Activated CD8-positive, alpha-beta memory T cell treated with anti-CD3 and anti-CD28 coated beads, Interleukin-2, amount 50 U/mL, for 24 hours (primary cell): ENCODE results near the gene SLC16A3.

Source experiments
- DNase-seq: peaks from one replicate; pipeline ENCODE4 v3.0.0-alpha.2; 2020; ENCODE audit errors: extremely low read depth

SLC16A3 gene

GRCh38 chr17:82269138-82269881 lies 40.5 kb downstream of the SLC16A3 start:
- DNase-seq = no peak

GRCh38 chr17:82269882-82270500 lies 41.1 kb downstream of the SLC16A3 start:
- no peak for DNase-seq

- DNase-seq = no peak
These were observed 41.8 kb downstream of the SLC16A3 start for GRCh38 chr17:82270651-82271050.

DNA sequence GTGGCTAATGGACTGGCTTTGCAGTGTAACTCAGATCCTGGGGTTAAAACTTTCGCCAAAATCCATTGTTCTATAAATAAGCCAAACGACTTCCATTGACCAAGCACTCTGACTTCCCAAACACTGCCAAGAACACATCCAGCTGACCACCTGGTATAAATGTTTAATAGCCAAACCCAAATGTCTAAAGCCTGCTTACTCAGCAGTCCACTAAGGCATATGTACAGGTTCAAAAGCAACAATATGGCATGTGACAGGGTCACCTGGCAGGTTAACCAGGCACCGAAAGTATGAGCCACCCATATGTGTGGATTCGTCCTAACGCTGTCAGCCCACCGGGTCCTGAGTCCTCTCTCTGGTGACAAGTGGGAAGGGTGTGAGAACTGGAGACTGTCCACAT lies 42.6 kb downstream of the SLC16A3 start:
- DNase-seq = no peak

DNA sequence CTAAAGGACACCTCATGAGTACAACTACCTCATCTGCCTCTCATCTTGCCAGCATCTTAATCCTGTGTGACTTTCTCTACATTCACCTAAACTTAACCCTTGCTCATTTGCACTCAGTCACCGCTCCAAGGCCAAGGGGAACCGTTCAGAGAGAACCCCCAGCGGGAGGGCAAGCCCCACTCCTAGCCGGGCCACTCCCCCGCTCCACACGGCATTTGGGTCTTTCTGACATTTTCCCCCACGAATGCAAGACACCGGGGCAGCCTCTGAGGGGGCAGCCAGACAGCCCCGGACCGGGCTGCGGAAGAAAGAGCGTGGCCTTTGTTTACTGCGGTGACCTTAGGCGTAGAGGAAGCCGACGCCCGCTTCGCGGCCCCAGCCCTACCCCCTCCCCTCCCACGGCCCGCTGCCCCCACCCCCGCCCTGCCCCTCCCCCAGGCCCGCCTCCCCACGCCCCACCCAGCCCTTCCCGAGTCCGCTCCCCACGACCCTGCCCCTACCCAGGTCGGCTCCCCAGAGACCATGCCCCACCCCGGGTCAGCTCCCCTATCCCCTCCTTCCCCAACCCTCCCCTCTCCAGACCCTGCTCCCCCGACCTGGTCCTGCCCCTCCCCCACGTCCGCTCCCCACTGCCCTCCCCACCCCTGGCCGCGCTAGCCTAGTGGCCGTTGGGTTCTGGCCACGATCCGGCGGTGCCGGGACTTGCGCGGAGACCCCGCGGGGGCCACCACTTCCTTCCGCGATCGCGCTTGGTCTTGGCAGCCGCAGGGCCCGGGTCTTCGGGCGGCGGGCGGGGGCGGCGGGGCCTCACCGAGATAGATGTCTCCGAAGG lies 43.9 kb downstream of the SLC16A3 start:
- DNase-seq = no peak

GRCh38 chr17:82273327-82274133 lies 44.7 kb downstream of the SLC16A3 start, which contains the start of gene CSNK1D:
Gene CSNK1D, minus strand, starts transcription at chr17:82273700. Its CDS starts 319 bp downstream, at chr17:82273381.
- peak; percentile 75 for DNase-seq

GRCh38 chr17:82274134-82275020 lies 45.5 kb downstream of the SLC16A3 start:
- no peak for DNase-seq

GRCh38 chr17:82275326-82275725 lies 46.5 kb downstream of the SLC16A3 start:
- no peak for DNase-seq

DNA sequence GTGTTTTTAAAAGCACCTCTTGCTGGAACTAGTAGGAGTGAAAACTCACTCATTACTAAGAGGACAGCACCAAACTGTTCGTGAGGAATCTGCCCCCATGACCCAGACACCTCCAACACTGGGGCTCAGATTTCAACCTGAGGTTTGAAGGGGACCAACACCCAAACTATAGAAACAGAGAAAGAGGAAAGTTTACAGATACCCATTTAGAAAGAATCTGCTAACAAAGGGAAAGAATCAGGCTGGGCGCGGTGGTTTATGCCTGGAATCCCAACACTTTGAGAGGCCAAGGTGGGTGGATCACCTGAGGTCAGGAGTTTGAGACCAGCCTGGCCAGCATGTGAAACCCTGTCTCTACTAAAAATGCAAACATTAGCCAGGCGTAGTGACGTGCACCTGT lies 48.1 kb downstream of the SLC16A3 start:
- DNase-seq = no peak

GRCh38 chr17:82277851-82278250 lies 49.0 kb downstream of the SLC16A3 start:
- DNase-seq = no peak

DNA sequence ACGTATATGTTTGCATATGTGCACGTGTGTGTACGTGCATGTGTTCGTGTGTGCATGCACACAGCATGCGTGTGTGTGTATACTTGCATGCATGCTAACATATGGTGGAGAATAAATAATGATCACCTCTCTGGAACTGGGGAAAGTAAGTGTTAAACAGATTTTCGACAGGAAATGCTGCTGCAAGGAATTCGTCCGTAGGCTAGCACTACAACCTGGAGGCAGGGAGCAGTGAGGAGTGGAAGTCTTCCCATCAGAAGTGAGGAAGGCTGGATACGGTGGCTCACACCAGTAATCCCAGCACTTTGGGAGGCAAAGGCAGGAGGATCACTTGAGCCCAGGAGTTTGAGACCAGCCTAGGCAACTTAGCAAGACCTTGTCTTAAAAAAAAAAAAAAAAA lies 49.5 kb downstream of the SLC16A3 start:
- DNase-seq = no peak

DNA sequence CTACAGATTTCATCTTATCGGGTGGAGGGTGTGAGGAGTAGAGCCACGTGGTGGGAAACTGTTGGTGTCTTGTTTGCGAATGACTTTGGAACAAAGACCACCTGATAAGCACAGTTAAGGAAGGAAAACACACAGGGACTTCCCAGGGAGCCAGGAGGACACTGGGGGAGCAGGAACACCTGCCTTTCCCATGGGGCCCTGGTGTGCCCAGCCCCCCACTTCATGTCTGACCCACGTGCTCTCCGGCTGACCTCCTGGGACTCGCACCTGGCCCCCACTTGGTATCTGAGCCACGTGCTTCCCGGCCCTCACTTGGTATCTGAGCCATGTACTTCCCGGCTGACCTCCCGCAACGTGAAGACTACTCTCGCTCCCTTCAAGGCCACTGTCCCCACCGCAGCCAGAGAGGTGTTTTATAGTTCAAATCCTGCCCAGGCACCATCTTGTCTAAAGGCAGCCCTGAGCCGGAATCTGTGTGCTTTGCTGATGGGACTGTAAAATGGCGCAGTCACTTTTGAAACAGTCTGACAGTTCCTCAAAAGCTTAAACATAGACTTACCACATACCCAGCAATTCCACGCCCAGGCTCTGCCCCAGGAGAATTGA lies 50.0 kb downstream of the SLC16A3 start:
- DNase-seq = no peak

DNA sequence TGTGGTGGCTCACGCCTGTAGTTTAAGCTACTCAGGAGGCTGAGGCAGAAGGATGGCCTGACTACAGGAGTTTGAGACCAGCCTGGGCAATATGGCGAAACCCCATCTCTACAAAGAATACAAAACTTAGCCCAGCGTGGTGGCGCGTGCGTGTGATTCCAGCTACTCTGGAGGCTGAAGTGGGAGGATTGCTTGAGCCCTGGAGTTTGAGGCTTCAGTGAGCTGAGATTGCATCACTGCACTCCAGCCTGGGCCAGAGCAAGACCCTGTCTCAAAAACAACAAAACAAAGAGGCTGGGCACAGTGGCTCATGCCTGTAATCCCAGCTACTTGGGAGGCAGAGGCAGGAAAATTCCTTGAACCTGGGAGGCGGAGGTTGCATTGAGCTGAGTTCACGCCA lies 51.7 kb downstream of the SLC16A3 start:
- no peak for DNase-seq

DNA sequence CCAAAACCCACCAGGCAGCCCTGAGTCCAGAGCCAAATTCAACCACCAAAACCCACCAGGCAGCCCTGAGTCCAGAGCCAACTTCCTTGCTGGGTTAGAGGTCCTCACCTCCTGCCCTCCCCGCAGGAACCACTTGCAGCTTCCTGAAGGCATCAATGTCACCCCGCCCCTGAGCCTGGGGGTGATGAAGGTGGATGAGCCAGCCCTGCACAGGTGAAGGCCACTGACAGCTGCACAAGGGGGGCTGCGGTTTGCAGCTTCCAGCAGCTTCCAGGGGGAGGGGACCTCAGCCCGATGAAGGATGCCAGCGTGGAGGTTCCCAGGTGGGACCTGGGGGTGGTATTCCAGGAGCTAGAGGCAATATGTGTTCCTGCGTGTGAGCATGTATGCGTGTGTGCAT lies 52.2 kb downstream of the SLC16A3 start:
- DNase-seq = no peak

DNA sequence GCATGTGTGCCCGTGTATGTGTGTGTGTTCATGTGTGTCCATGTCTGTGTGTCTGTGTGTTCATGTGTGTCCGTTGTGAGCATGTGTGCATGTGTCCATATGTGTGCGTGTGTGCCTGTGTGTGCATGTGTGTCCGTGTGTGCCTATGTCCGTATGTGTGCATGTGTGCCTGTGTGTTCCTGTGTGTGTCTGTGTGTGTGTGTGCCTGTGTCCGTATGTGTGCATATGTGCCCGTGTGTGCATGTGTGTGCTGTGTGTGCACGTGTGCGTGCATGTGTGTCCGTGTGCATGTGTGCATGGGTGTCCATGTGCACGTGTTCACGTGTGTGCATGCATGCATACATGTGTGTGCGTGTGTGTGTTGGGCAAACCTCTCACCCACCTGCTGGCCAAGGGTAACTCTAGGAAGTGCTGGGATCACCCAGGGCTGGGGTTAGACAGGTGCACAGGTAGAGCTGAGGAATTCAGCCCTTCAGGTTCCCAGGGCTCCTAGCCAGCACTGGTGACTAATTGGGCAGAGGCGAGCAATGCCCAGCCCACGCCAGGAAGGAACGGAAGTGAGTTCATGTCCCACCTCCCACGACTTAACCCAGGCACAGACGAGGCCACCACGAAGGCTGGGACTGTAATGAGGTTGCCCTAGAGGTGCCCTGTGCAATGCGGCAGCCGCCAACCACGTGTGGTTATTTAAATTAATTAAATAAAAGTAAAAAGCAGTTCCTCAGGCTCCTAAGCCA lies 52.8 kb downstream of the SLC16A3 start:
- DNase-seq = no peak

DNA sequence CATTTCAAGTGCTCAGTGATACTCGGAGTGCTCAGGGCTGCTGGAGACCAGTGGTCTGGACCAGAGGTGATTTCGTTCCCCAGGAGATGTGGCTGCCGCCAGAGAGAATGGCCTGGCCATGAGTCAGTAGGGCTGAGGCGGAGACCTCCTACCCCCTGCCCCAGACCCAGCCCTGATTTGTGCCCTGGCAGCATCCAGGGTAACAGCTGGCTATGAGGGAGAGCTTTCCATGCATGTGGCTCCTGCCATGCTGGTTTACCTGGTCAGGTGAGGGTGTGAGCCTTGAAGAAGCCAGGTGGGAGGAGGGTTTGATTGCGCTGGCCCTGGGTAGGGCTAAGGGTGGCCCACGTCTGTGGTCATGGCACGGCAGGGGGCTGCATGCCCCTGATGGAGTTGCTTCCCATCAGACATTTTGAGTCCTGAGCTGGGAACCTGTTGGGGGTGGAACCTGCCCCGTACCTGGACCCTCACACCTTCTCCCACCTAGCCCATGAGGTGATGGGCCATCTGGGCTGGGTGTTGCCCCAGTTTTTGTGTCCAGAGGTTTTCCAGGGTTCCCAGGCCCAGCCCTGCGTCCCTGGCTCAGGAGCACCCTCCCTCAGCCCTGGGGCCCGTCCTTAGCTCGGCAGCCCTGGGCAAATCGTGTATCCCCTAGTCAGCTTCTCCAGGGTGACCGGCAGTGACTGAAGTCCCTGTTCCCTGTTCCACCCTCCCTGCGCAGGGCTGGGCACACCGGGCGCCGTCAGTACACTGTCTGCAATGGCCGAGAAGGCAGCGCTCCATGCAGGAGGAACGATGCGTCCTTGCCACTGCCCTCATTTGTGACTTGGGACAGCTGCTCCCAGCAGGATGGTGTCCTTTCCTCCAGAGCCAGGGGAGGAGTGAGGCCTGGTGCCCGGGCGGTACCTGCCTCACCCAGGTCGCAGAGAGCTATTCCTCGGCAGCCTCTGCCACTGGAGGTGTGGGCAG lies 53.7 kb downstream of the SLC16A3 start:
- no peak for DNase-seq

DNA sequence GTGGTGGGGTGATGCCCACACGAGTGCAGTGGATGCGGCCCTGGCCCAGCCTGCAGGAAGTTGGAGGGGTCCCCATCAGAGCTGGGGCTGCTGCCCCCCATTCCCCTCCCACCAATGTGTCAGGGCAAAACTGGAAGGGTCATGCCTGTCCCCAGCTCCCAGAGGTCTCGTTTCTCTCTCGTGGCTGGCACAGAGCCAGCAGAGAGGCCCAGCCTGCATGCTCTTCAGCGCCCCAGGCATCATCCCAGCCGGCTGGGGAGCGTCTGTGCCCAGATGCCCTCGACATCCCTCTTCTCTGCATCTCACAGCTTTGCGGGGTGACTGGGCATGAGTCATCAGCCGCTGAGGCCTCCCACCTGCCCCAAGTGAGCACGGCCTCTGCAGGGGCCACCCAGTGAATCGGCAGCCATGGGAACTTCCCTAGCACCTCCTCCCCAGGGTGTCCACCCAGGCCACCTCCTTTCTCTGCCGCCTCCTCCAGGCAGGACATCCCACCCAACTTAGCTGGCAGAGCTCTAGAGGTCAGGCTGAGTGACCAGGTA lies 54.4 kb downstream of the SLC16A3 start:
- no peak for DNase-seq

GRCh38 chr17:82285141-82285540 lies 56.3 kb downstream of the SLC16A3 start:
- no peak for DNase-seq
